Measurements from ENCODE around the gene PPP1R12C. TPM values are rescaled to one million over a fixed set of nuclear protein-coding genes. Genes with fewer than 3 reads are reported as not detected.

The PPP1R12C gene
- total RNA-seq, 1 donor: 46.3 TPM

DNA sequence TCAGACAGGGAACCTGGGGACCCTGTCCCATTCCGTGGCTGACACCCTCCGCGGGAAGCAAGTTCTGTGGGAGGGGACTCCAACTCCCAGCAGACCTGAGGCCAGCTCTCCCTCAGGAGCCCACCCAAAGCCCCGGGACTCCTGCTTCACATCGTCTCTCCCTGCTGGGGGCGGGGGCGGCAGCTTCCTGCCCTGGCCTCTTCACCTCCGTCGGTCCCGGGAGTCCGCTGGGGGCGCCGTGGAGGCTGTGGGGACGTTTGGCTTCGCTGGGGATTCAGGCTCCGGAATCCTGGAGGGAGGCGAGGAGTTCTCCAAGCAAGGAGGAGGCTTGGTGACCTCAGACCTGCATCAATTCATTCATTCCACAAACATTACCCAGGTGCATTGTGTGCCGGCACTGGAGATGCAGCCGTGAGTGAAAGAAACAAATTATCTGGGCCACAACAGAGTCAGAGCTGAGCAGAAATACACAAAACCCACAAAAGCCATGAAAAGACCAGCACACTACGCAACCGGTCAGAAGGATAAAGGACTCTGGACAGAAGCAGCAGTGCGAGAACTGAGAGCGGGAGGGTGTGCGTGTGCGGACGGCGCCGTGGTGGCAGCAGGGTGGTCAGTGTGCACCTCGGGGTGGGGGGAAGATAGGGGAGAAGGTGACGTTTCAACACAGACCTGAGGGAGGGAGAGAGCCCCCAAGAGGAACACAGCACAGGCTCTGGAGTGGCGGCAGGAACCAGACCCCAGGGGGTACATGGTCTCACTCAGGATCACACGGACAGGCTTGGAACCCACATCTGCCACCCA lies 22.8 kb downstream of the PPP1R12C start:
- no peak for DNase-seq (ENCODE audit: low read depth)
- no peak overlapping the region for H3K4me3 ChIP-seq (ENCODE audit: low read depth, low read length)
- TF ChIP-seq, protein P1, sequence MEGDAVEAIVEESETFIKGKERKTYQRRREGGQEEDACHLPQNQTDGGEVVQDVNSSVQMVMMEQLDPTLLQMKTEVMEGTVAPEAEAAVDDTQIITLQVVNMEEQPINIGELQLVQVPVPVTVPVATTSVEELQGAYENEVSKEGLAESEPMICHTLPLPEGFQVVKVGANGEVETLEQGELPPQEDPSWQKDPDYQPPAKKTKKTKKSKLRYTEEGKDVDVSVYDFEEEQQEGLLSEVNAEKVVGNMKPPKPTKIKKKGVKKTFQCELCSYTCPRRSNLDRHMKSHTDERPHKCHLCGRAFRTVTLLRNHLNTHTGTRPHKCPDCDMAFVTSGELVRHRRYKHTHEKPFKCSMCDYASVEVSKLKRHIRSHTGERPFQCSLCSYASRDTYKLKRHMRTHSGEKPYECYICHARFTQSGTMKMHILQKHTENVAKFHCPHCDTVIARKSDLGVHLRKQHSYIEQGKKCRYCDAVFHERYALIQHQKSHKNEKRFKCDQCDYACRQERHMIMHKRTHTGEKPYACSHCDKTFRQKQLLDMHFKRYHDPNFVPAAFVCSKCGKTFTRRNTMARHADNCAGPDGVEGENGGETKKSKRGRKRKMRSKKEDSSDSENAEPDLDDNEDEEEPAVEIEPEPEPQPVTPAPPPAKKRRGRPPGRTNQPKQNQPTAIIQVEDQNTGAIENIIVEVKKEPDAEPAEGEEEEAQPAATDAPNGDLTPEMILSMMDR (IDR thresholded peaks at IDR 0.05; ENCODE audit: insufficient read depth, low read length): no peak

DNA sequence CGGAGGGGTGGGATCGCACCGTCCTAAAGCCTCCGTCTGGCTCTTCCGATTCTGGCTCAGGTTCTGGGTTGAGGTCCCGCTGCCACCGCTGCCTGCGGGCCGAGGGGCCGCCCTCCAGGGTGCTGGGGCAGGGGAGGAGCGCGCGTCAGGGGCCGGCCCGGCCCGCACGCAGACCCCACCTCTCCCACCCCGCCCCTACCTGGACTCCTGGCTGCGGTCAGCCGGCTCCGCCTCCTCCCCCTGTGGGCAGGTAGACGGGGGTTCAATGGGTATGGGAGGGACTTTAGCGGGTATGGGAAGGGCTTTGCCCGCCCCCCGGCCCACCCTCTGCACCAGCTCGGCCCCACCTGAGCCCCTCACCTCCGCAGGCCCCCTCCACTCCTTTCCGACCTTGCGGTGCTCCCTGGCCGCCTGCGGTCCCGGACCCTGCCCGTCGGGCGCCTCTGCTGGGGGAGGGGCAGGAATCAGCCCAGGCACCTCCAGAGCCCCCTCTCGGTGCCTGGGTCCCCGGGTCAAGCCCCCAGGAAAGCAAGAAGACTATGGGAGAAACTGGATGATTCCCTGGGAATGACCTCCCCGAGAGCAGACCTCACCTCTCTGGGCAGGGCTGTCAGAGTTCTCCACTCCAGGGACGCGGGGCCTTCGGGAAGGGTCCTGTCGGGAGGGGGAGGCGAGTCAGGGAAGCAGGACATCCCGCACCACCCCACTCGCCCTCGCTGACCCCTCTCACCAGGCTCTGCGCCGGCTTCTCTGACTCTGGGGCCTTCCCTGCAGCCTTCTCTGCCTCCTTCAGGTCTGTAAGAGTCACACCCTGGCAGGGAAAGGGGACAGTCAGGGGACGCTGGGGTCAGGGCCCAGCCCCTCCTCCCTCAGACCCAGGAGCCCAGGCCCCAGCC lies 24.8 kb downstream of the PPP1R12C start:
- TF ChIP-seq, protein P1 (IDR thresholded peaks at IDR 0.05; ENCODE audit: insufficient read depth, low read length): no peak
- no peak for DNase-seq (ENCODE audit: low read depth)
- H3K4me3 ChIP-seq (ENCODE audit: low read depth, low read length): no peak overlapping the region

DNA sequence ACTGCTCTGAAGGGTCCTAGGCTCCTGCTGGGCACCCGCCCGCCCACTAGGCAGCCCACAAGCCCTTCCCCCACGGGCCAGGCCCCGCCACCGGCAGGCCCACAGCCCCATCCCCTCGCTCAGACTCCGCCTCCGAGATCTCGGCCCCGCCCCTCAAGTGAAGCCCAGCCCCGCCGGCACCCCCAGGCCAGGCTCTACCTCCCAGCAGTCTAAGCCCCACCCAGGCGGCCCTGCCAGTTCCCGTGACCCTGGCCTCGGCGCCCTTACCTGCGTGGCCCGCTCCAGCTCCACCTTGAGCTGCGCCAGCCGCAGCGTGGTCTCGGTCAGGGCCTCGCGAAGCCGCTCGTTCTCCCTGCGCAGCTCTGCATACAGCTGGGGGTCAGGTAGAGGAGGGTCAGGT lies 25.5 kb downstream of the PPP1R12C start:
- H3K4me3 ChIP-seq (ENCODE audit: low read depth, low read length): no peak overlapping the region
- TF ChIP-seq, protein P1 (IDR thresholded peaks at IDR 0.05; ENCODE audit: insufficient read depth, low read length): no peak
- no peak for DNase-seq (ENCODE audit: low read depth)

DNA sequence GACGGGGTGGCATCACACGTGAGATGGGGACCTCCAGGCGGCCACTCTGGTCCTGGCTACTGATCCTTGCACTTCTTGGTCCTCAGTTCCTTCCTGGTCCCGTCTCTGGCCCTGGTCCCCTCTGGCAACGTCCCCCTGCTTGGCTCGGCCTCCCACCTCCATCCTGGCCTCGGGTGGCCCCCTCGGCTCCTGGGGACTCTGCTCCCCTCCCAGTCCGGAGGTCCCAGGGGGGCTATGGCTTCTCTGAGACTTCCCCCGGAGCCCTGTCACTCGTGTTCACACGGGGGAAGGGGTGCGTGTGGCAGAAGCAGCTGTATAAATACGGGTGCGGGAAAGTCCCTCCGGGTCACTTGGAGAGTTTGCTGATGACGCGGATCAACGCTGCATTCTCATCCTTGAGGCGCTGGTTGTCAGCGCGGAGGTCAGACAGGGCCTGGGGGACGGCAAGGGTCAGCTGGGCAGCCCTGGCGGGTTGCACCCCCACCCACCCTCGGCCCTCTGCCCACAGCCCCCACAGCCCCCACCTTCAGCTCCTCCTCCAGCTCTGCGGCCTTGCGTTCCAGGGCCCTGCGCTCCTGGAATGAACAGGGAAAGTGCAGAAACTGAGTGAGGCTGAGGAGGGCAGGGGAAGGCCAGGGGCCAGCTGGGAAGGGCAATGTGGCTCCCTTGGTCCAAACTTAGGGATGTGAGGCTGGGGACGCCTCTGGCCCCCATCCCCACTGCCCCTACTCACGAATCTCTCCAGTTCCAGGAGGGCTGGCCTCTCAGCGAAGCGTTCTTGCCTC lies 26.1 kb downstream of the PPP1R12C start:
- DNase-seq (ENCODE audit: low read depth): no peak
- TF ChIP-seq, protein P1 (IDR thresholded peaks at IDR 0.05; ENCODE audit: insufficient read depth, low read length): no peak
- no peak overlapping the region for H3K4me3 ChIP-seq (ENCODE audit: low read depth, low read length)

DNA sequence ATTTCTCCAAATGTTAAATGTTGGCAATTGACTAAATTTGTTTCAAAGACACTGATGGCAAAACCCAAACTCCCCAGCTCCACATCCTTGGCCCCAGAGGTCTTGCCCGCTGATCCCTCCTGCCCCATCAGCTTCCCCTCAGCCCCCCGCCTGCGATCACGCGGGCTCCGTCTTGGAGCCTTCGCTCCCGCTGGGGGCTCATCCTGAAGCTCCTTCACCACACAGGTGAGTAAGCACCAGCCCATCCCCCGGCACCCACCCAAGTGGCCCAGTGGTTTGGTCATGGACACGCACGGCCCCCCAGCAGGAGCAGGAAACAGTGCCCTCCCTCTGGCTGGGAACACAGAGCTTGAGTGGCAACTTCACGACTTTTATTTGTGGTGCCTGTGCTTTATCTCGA lies 26.9 kb downstream of the PPP1R12C start:
- no peak for DNase-seq (ENCODE audit: low read depth)
- TF ChIP-seq, protein P1 (IDR thresholded peaks at IDR 0.05; ENCODE audit: insufficient read depth, low read length): no peak

DNA sequence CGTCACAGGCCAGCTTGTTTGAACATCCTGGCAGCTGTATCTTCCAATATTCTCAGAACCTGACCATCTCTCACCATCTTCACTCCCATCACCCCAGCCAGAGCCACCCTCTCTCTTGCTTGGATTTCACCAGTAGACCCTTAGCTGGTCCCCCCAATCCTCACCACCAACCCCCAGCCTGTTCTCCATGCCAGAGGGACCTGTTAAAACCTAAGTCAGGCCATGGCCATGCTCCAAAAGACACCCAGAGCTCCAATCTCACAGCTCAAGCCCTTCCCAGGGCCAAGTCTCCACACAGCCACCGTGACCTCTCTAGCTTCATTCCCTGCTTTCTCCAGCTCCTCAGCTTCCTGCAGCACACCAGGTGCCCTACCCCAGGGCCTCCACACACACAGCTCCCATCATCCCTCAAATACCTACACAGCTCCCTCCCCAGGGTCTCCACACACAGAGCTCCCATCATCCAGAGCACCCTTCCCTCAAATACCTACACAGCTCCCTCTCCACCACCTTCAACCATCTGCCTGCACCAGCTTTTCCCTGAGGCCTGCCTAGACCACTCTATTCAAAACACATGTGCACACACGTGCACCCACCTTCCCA lies 28.0 kb downstream of the PPP1R12C start:
- DNase-seq (ENCODE audit: low read depth): no peak
- H3K4me3 ChIP-seq (ENCODE audit: low read depth, low read length): no peak overlapping the region
- TF ChIP-seq, protein P1 (IDR thresholded peaks at IDR 0.05; ENCODE audit: insufficient read depth, low read length): no peak

More for the DNA sequence above, 26.9 kb downstream of the PPP1R12C start:
- no peak overlapping the region for H3K4me3 ChIP-seq (ENCODE audit: low read depth, low read length)

All from fibroblast of the aortic adventitia (primary cell).